Keratinocyte (primary cell): Measurements from ENCODE around the gene BAZ1B. TPM values are rescaled to one million over a fixed set of nuclear protein-coding genes. Genes with fewer than 3 reads are reported as not detected.

ENCODE experiments used
- DNase-seq: peaks from one replicate; pipeline ENCODE4 v3.0.0-alpha.2; 2011; ENCODE audit warnings: low read depth, missing footprints, low spot score
- FAIRE-seq: peaks from 2 replicates; lab custom pipeline; 2011; peaks lifted over from hg19 to GRCh38; lab: Jason Lieb, UNC
- H2AFZ ChIP-seq: 2 replicates; pipeline ENCODE4 v1.6.0; 2012; ENCODE audit warnings: low read length, control low read depth, inconsistent platforms; ENCODE audit not compliant: control insufficient read depth
- H3K27ac ChIP-seq: 2 replicates; pipeline ENCODE4 v1.5.1; 2011; ENCODE audit warnings: low read length; ENCODE audit not compliant: control insufficient read depth, insufficient read depth
- H3K27me3 ChIP-seq: 3 replicates; pipeline ENCODE4 v1.6.0; 2011; ENCODE audit warnings: low read length; ENCODE audit not compliant: control insufficient read depth, insufficient read depth; ENCODE audit errors: extremely low read depth
- H3K36me3 ChIP-seq, 2 experiments: 2 replicates in 1 of 2; 3 replicates in 1 of 2; pipeline ENCODE4 v1.5.1; 2011; ENCODE audit warnings: low read length in 2 of 2, mild to moderate bottlenecking in 1 of 2; ENCODE audit not compliant: control insufficient read depth in 2 of 2, insufficient read depth in 2 of 2; ENCODE audit errors: extremely low read depth in 1 of 2
- H3K4me1 ChIP-seq: 3 replicates; pipeline ENCODE4 v1.5.1; 2011; ENCODE audit warnings: low read length; ENCODE audit not compliant: control insufficient read depth, insufficient read depth; ENCODE audit errors: extremely low read depth
- H3K4me2 ChIP-seq: 3 replicates; pipeline ENCODE4 v1.6.0; 2011; ENCODE audit warnings: low read depth, low read length; ENCODE audit not compliant: control insufficient read depth, insufficient read depth; ENCODE audit errors: extremely low read depth
- H3K4me3 ChIP-seq, 3 experiments: fragments of 200-600 bp in 1 of 3; sonication (generic) in 1 of 3; 2 replicates in 2 of 3; 3 replicates in 1 of 3; pipeline ENCODE4 v1.5.1; 2011 to 2016; ENCODE audit warnings: low read length in 3 of 3, mild to moderate bottlenecking in 3 of 3, control low read depth in 2 of 3, inconsistent platforms in 1 of 3, low read depth in 1 of 3, mixed read lengths in 1 of 3, mixed run types in 1 of 3, moderate library complexity in 1 of 3; ENCODE audit not compliant: control insufficient read depth in 2 of 3, insufficient read depth in 2 of 3; ENCODE audit errors: extremely low read depth in 1 of 3
- H3K79me2 ChIP-seq: 2 replicates; pipeline ENCODE4 v1.6.0; 2012; ENCODE audit warnings: low read length; ENCODE audit not compliant: control insufficient read depth, insufficient read depth
- H3K9ac ChIP-seq: 3 replicates; pipeline ENCODE4 v1.6.0; 2011; ENCODE audit warnings: low read length; ENCODE audit not compliant: control insufficient read depth, insufficient read depth; ENCODE audit errors: extremely low read depth
- H3K9me1 ChIP-seq: 3 replicates; pipeline ENCODE4 v1.6.0; 2011; ENCODE audit warnings: low read length; ENCODE audit not compliant: control insufficient read depth, insufficient read depth; ENCODE audit errors: extremely low read depth
- H3K9me3 ChIP-seq: 2 replicates; pipeline ENCODE4 v1.5.1; 2012; ENCODE audit warnings: low read depth, low read length; ENCODE audit not compliant: control insufficient read depth
- H4K20me1 ChIP-seq: 3 replicates; pipeline ENCODE4 v1.6.0; 2011; ENCODE audit warnings: low read length; ENCODE audit not compliant: control insufficient read depth, insufficient read depth; ENCODE audit errors: extremely low read depth
- EZH2 ChIP-seq: IDR thresholded peaks from one replicate; pipeline ENCODE4 v1.6.1; 2012; ENCODE audit warnings: inconsistent platforms, mild to moderate bottlenecking, low read length, moderate library complexity
- dilution Hi-C: fragments of 300-500 bp; cut with MboI; formaldehyde crosslinking; loops from one replicate; pipeline ENCODE4 v1.7.0; 2020; ENCODE audit warnings: low sequenced_read_pairs; ENCODE audit not compliant: extremely low pct_ligation_motif_present
- polyA plus RNA-seq, 5 experiments: library from polyadenylated mRNA; depleted of rRNA in 3 of 5; stranded (reverse) in 3 of 5; stranded (forward) in 1 of 5; unstranded in 1 of 5; fragments of >200 nt; gene quantifications; 1 replicate in 1 of 5; 2 replicates in 3 of 5; 3 replicates in 1 of 5; pipeline versions ENCODE4 v1.2.1 to v1.2.3, GENCODE V29; 2011 to 2012; ENCODE audit warnings: missing spikeins in 2 of 5, low read depth in 1 of 5, low replicate concordance in 1 of 5
- TF ChIP-seq, protein P1 (sequence below), 3 experiments: IDR thresholded peaks in 1 of 3; conservative IDR thresholded peaks in 1 of 3; optimal IDR thresholded peaks in 1 of 3; 2 replicates in 2 of 3; 3 replicates in 1 of 3; pipeline versions ENCODE3 to v1.5.1; 2011; ENCODE audit warnings: low read length in 3 of 3, mild to moderate bottlenecking in 3 of 3, moderate library complexity in 2 of 3, control low read depth in 1 of 3, inconsistent platforms in 1 of 3; ENCODE audit not compliant: insufficient read depth in 2 of 3; ENCODE audit errors: extremely low read depth in 1 of 3

Gene BAZ1B
- polyA plus RNA-seq, 1 donor (not counting 4 experiments of a cell fraction or from before 2014, with no cell fraction given), result 24.3 TPM

DNA sequence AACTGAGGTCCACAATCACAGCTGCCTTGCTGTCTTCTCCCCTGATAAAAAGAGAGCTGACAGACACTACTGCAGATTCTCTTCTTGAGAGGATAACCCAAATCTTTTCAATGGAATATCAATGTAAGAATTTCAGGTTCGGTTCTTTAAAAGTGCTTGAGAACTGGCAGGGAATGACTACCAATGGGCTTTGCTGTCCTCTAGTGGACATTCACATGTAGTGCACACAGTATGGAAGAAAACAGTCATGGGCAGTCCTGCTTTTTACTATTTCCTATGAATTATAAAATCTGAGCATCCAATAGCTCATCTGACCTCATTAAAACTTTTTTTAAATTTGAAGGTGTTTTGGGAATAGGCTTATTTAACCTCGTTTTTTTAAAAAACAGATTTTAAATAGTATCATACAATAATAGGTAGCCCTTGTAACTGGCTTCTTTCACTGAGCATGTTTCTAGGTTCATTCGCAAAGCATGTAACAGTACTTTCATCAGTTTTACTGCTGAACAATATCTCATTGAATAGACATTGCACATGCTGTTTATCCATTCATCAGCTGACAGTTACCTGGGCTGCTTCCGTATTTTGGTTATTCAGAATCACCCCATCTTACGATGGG, 70.2 kb downstream of the BAZ1B start:
- Histone ChIP-seq H3K4me3 (no peak overlapping the region), H3K9me3 (no peaks in the 10 kb centered on the region), H2AFZ (no peak overlapping the region), H3K27me3 (no peaks in the 10 kb centered on the region), H3K9me1 (no peaks in the 10 kb centered on the region), H3K4me1 (no peaks in the 10 kb centered on the region), H3K27ac (no peak overlapping the region), H3K79me2 (peaks cover 5% of the 10 kb centered on the region), H3K36me3 (peaks cover 33 to 40% of the 10 kb centered on the region in 2 experiments), H3K9ac (no peak overlapping the region), H3K4me2 (no peak overlapping the region), H4K20me1 (peaks cover 3% of the 10 kb centered on the region)
- dilution Hi-C loops, result no loop called here
- no peak for TF ChIP-seq EZH2
- TF ChIP-seq, protein P1, sequence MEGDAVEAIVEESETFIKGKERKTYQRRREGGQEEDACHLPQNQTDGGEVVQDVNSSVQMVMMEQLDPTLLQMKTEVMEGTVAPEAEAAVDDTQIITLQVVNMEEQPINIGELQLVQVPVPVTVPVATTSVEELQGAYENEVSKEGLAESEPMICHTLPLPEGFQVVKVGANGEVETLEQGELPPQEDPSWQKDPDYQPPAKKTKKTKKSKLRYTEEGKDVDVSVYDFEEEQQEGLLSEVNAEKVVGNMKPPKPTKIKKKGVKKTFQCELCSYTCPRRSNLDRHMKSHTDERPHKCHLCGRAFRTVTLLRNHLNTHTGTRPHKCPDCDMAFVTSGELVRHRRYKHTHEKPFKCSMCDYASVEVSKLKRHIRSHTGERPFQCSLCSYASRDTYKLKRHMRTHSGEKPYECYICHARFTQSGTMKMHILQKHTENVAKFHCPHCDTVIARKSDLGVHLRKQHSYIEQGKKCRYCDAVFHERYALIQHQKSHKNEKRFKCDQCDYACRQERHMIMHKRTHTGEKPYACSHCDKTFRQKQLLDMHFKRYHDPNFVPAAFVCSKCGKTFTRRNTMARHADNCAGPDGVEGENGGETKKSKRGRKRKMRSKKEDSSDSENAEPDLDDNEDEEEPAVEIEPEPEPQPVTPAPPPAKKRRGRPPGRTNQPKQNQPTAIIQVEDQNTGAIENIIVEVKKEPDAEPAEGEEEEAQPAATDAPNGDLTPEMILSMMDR (optimal IDR thresholded peaks at IDR 0.05 in 1 of 3, IDR thresholded peaks at IDR 0.05 in 1 of 3, conservative IDR thresholded peaks at IDR 0.05 in 1 of 3; ENCODE audit: extremely low read depth in 1 of 3, insufficient read depth in 2 of 3, low read length in 3 of 3), result peak; percentile 78 to 94 (median 91)
- DNase-seq (peak; percentile 19), FAIRE-seq (no peak)

DNA sequence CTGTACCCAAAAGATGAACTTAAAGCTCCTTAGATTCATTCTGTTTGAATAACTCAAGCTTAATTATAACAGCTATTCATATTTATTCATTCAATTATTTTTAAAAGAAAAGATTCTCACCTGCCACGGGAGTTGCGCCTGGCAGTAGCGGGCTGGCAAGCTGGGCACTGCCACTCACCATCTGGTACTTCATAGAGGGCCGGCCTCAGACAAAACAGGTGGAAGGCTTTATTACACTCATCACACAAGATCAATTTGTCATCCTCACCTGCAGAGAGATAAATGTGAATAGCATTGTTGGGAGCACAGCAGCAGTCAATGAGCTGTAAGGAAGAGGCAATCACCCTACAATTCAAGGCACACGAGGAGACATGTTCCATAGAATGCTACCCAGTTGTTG, 72.7 kb downstream of the BAZ1B start:
- FAIRE-seq (no peak), DNase-seq (no peak)
- H3K27me3 ChIP-seq, result no peaks in the 10 kb centered on the region
- no peaks in the 10 kb centered on the region for H3K4me1 ChIP-seq
- H2AFZ ChIP-seq, result no peak overlapping the region
- no peaks in the 10 kb centered on the region for H3K9me3 ChIP-seq
- H3K27ac ChIP-seq, result no peak overlapping the region
- no peaks in the 10 kb centered on the region for H3K9me1 ChIP-seq
- peaks cover 3% of the 10 kb centered on the region for H4K20me1 ChIP-seq
- H3K79me2 ChIP-seq, result peaks cover 4% of the 10 kb centered on the region
- H3K36me3 ChIP-seq, result peaks cover 36 to 46% of the 10 kb centered on the region in 2 experiments
- H3K4me3 ChIP-seq, result no peak overlapping the region
- TF ChIP-seq, protein P1 (optimal IDR thresholded peaks at IDR 0.05 in 1 of 3, IDR thresholded peaks at IDR 0.05 in 1 of 3, conservative IDR thresholded peaks at IDR 0.05 in 1 of 3; ENCODE audit: extremely low read depth in 1 of 3, insufficient read depth in 2 of 3, low read length in 3 of 3), result no peak
- TF ChIP-seq EZH2, result no peak
- H3K9ac ChIP-seq, result no peak overlapping the region
- dilution Hi-C loops, result no loop called here
- H3K4me2 ChIP-seq, result no peak overlapping the region
